GM19455 (cell line): Measurements from ENCODE around the gene PTX4.
"Not testable (repeated sequence)": the region's sequence is repeated elsewhere in the genome, so short reads cannot be mapped to it uniquely, and the experiment has no call there.

Experiments used
- ATAC-seq: cut with Tn5 transposase; IDR thresholded peaks from one replicate; pipeline ENCODE4 v1.9.1; 2021; ENCODE audit not compliant: unreplicated experiment

The PTX4 gene

DNA sequence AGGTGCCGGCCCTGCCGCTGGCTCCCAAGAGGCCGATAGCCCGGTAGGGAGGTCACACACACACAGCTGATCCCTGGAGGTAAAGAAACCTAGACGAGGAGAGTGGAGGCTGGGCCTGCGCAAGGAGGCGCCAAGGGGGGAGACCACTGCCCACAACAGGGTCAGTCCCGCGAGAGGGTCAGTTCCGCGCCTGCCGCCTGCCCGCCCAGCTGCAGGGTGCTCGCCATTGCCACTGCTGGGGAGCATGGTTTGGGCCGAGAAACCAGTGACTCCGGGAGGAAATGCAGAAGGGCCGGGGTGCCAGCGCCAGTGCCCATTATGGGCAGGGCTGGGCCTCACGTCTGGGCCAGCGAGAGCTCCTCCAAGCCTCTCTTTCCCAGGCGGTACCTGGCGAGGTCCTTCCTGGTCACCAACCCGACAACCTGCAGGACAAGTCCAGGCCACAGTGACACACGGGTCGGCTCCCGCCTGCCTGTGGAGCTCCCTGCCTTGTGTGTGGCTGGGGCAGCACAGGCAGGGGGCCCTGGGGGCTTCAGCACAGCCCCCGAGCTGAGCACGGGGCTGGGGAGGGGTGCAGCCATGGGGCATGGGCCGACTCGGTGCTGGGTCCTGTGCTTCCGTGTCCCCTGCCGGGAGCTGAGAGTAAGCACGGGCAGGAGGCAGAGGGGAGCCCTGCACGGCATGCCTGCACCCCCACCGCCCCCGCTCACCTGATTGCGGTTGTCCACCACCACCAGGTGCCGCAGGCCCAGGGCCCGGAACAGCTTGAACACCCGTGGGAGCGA lies 42.3 kb downstream of the PTX4 start:
- ATAC-seq, result no peak

DNA sequence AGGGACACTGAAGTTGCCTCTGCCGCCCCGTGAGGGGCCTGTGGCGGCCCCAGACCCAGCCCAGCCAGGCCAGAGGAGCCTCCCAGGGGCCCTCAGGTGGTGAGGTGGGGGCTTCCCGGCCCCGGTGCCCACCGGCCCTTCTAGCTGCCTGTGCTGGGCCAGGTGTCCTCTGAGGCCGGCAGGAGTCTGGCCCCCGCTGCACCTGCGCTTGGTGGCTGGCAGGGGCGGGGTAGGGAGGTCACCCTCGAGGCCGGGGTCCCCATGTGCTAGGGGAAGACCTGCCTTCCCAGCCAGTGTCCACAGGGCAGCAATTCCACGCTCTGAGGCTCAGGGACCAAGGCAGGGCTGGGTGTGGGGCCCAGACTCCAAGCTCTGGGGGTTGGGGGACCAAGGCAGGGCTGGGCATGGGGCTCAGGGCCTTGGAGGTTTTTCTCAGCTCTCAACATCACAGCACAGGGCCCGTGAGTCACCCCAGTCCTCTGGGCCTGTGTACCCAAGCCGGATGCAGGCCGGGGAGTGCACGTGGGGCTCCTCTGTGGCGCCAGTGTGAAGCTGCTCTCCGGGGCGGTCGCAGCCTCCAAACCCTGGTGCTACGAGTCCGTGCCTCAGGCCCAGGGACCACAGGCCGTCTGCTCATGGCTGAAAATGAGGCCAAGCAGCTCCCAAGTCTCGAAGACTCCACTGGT lies 43.1 kb downstream of the PTX4 start:
- no peak for ATAC-seq

DNA sequence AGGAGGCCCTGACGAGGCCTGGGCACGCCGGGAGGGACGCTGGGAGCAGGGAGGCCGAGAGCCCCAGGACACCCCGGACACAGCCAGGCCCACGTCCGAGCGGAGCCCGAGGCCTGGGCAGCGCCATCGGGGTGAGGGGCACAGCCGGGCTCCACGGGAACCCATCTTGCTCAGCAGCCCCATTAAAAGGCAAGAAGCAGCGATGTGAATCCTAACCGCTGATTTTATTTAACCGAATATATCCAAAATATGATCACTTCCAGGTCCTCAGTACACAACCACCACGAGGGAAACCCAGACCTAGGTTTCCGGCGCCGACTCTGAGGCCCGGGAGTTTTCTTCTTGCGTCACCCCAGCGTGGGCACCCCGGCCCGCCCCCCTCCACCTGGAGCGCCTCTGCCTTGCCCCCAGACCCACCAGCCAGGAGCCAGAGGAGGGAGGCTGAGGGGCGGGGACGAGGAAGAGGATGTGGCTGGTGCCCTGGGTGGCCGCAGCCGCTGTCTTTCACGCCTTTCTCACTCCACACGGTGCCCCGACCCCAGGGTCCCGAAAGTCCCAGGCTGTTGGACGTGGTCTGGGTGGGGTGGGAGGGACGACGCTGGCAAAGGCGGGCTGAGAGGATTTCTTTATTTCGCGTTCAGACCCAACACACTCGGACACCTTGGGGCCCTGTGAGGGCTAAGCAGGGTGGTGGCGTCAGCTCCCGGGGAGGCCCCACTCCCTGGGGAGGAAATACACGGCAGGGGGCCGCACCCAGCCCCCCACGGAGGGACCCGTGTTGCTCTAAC lies 43.8 kb downstream of the PTX4 start:
- no peak for ATAC-seq

GRCh38 chr16:1443980-1444729 lies 44.6 kb downstream of the PTX4 start, which contains the start of gene CCDC154:
TSS of gene CCDC154 (minus strand) at chr16:1444556. CDS start at chr16:1444322, 234 bp downstream.
- no peak for ATAC-seq

- no peak for ATAC-seq
These were observed 45.3 kb downstream of the PTX4 start for GRCh38 chr16:1443403-1443973.

DNA sequence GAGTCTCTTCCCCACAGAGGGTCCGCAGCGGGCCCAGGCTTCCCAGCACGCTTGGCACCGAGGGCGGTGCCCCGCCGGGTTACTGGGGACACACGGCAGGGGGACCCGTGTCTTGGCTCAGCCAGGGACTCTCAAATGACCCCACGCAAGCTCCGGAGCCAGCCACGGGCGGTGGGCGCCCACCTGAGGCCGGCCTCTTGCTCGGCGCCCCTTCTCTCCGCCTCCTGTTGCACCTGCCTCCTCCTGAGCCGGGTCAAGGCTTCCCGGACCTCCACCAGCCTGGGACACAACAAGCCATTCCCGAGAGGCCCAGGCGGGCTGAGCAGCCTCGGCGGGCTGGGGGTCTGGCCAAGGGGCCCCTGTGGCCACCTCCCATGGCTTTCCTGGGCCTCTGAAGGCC lies 46.0 kb downstream of the PTX4 start:
- ATAC-seq, result no peak

GRCh38 chr16:1441391-1441829 lies 47.3 kb downstream of the PTX4 start:
- ATAC-seq, result no peak

- ATAC-seq, result not testable (repeated sequence)
These were observed 49.1 kb downstream of the PTX4 start for GRCh38 chr16:1439699-1440074.

DNA sequence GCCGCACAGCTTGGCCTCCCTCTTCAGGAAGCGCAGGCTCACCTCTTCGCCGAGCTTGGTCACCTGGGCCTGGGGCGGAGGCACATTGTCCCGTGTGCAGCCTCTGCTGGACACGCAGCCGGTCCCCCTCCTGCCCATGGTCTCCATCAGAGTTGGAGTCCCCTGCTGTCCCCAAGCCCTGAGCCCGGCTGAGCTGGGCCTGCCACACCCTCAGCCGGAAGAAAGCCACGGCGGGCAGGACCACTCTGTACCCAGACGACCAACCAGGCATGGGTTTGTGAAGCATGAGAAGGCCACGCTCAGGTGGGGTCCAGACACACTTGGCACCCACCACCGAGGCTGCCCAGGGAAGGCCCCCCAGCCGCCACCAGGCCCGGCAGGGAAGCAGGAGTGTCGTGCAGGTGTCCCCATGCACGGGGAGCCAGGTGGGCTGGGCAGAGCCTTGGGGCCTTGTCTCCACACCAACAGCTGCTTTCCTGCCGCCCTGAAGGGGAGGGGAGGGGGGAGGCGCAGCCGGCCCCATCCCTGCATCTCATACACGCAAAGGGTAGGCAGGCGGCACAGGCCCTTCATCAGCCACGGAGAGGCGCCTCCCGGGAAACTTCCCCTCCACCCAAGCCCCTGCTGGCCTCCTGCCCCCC lies 49.6 kb downstream of the PTX4 start:
- ATAC-seq, result no peak

GRCh38 chr16:1438229-1439057 lies 50.3 kb downstream of the PTX4 start:
- no peak for ATAC-seq

DNA sequence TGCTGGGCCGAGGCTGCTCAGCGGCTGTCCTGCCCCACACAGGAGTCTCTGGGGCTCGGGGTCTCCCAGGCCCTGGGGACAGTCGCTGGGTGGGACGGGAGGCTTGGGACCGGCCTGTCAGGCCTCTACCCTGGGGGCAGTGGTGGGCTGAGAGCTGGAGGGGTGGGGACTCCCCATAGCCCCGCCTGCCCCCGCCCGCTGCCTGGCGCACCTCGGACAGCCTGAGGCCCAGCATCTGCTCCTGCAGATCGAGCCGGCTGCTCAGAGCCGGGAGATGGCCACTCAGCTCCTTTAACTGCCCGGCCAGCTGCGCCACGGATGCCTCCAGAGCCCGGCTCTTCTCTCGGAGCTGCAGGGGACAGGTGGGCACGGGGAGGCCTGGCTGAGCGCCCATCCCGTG lies 51.1 kb downstream of the PTX4 start:
- ATAC-seq, result no peak

DNA sequence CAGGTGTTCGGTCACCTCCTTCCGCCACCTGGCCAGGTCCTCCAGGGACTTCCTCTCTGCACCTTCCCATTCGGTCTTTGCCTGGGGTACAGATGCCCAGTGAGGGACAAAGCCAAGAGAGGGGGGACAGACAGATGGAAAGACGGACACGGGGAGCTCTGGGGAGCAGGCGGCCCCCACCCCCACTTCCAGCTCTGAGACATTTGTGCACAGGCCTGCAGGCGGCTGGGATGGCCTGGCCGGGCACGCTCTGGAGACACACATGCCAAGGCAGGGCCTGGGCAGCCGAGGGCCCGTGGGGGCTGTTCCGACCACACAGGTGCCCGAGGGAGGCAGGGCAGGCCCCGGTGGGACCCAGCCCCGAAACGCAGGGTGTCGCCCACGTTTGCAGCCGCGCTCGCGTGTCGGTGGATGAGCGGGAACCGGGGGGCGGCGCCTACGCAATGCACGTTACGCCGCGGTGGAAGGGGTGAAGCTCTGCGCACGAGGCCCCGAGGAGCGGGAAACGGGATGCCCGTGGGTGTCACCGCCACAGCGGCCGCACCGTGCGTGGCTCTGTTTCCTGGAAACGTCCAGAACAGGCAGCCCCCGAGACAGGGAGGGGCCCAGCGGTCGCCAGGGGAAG lies 51.9 kb downstream of the PTX4 start:
- ATAC-seq, result no peak

DNA sequence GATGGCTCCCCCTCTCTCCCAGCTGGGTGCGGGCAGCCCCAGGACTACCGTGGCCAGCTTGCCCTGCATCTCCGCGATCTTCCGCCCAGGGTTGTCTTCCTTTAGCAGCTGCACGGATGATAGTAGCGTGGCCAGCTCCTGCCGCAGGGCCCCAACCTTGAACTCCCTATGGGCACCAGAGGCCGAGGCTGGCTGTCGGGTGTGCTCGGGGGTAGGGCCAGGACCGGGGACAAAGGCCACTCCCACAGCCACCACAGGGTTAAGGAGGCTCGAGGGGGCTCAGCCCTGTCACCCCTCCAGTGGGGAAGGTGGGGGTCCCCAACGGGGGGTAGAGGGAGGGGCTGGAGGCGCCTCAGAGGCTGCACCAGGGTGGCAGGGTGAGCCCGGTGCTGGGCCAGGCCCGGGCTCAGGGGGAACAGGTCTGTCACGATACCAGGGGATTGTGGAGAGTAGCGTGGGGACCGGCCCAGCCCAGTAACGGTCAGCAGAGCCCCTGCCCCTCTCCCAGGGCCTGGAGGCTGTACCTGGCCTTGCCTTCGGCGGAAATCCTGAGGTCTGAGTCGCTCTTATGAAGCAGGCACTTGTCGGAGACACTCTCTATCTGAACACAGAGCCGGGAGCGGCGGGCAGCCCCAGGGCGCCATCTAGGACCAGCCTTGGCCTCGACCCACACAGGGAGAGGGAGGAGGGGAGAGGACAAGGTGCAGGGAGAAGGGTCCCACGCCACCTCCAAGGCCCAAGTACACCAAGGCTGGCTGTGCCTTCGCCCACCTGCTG lies 52.6 kb downstream of the PTX4 start:
- no peak for ATAC-seq
